K562 treated with DMSO at 1 percent for 4 hours (cell line): ENCODE measurements around the gene MYADML2. TPM values are rescaled to one million over a fixed set of nuclear protein-coding genes. Genes with fewer than 3 reads are reported as not detected.

Experiments
- total RNA-seq: library from RNA; unstranded; fragments of 300-600 nt; gene quantifications from 2 replicates; pipeline ENCODE4 v1.2.3, GENCODE V29; 2022; ENCODE audit not compliant: insufficient read depth

The MYADML2 gene, protein sequence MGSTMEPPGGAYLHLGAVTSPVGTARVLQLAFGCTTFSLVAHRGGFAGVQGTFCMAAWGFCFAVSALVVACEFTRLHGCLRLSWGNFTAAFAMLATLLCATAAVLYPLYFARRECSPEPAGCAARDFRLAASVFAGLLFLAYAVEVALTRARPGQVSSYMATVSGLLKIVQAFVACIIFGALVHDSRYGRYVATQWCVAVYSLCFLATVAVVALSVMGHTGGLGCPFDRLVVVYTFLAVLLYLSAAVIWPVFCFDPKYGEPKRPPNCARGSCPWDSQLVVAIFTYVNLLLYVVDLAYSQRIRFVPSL
- 0.24 TPM in 1 of 2 replicates, not detected in the other for total RNA-seq

DNA sequence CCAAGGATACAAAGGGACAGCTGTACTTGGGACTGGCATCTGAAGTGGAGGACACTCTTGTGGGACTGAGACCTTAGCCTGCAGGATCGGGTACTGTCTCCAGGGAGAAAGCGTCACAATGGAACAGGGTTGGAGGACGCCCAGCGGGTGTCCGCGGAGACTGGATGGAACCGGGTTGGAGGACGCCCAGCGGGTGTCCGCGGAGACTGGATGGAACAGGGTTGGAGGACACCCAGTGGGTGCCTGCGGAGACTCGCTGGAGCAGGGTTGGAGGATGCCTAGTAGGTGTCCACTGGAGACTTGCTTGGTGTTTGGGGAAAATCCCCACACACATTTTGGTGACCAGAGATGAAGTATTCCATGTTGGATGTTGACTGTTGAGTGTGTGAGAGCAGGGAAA is at the start of gene MYADML2:
Gene MYADML2 (minus strand): TSS at position 45 of the 400 bp plus-strand sequence. CDS start 5,492 bp downstream, outside the sequence.

DNA sequence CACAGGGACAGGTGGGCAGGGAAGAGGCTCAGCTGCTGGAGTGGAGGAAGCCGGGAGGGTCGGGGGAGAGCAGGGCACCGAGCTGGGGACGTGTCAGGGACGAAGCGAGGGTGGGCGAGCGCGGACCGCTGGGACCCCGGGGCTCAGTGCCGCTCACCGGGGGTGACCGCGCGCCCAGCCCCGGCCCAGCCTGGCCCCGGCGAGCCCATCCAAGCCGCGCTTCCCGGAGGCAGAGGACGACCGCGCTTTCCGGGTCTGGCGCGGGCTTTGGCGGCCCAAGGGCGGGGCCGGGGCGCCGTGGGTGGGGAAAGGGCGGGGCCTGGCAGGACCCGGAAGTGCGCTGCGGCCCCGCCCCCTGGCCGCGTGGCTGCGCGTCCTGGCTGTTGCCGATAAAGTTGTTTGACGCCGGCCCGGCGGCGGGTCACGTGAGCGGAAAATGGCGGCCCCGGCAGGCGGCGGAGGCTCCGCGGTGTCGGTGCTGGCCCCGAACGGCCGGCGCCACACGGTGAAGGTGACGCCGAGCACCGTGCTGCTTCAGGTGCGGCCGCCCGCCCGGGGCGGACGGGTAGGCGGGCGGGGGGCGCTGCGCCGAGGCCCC is 30.3 kb upstream of the MYADML2 start, which contains the start of gene ASPSCR1:
Gene ASPSCR1 (plus strand): TSS at position 419 of the 598 bp plus-strand sequence. CDS start 18 bp downstream, at position 437.

DNA sequence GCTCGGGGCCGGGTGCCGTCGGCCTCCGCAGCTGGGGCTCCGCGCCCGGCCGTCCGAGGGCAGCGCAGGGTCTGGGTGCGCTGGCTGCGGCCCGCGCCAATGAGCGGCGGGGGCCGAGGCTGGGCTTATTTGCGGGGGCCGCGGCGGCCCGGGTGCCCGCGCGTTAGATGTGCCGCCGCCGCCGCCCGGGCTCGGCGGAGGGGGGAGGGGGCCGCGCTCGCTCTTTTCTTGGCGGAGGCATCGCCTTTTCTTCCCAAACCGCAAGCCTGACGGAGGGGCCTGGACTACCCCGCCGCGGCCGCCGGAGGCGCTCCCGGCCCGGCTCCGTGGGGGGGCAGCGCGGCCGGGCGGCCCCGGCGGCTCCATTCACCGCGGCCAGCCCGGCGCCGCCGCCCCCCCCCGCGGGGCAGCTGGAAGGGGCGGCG is 14.1 kb upstream of the MYADML2 start, which contains the start of gene NOTUM:
Gene NOTUM (minus strand): TSS at position 101 of the 425 bp plus-strand sequence. CDS start 278 bp downstream, outside the sequence.

DNA sequence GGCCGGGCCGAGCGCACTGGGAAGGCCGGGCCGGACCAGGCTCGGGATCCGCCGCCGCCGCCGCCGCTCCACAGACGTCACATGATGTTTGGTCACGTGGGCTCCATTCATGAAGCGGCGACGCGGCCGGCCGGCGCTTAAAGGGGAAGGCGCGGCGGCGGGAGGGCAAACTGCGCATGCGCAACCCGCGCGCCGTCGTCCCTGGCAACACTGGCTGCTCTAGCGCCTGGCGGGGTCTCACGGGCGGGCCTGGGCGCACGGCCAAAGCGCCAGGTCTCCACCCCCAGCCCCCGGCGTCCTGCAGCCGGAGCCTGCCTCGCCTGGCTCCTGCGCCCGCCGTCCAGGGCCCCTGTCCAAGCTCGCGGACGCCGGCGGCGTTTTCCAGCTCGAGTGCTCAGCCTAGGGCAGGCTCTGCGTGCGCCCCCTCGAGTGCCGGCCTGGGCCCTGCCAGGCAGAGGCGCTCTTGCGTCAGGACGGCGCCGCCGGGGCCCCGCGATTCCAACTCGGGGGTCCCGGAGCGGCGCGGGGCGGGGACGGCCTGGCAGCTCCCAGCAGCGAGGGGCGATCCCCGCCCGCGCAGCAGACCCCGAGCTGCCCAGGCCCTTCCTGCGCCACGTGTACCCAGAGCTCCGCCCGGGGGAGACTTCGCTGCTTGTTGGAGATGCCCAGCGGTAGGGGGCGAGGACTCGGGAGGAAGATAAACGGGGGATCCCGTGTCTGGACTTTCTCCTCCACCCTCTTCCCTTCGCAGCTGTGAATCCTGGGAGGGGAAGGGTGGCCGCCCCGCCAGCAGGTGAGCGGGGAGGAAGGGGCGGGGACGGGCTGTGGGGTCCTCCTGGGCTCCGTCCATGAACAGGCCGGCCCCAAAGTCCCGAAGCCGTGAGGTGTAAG is 19.1 kb downstream of the MYADML2 start, which contains the start of gene MAFG:
Gene MAFG (minus strand): TSS at position 83 of the 891 bp plus-strand sequence. CDS start 4,550 bp downstream, outside the sequence.

DNA sequence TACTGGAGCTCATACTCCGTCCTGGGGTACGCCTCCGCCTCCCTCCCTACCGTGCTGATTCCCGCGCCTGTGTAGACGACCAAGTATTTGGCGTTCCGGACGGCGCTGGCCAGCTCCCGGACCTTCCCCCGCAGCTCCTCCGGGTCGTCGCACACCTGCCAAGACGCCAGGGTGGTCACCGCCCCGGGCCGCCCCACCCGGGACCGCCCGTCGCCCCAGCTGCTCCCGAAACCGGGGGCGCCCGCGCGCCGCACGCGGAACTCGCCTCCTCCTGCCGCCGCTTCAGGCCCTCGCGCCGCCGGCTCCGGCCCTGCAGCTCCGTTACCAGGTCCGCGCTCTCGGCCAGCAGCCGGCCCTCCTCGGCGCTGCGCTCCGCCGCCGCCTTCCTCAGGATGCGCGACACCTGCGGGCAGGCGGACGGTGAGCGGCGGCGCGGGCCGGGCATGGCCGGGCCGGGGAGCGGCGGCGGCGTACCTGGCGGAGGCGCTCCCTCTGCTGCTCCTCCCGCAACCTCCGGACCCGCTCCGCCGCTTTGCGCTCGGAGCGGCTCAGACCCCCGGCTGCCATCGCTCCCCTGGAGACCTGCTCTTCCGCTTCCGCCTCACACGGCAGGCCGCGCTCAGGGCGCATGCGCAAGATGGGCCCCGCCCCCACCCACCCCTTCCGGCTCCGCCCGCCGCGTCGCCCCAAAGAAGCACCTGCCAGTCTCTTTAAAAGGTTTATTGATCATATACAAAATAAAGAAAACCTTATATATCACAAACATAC is 29.3 kb downstream of the MYADML2 start, which contains the start of gene SIRT7:
Gene SIRT7 (minus strand): TSS at position 612 of the 768 bp plus-strand sequence. CDS start 45 bp downstream, at position 567.

DNA sequence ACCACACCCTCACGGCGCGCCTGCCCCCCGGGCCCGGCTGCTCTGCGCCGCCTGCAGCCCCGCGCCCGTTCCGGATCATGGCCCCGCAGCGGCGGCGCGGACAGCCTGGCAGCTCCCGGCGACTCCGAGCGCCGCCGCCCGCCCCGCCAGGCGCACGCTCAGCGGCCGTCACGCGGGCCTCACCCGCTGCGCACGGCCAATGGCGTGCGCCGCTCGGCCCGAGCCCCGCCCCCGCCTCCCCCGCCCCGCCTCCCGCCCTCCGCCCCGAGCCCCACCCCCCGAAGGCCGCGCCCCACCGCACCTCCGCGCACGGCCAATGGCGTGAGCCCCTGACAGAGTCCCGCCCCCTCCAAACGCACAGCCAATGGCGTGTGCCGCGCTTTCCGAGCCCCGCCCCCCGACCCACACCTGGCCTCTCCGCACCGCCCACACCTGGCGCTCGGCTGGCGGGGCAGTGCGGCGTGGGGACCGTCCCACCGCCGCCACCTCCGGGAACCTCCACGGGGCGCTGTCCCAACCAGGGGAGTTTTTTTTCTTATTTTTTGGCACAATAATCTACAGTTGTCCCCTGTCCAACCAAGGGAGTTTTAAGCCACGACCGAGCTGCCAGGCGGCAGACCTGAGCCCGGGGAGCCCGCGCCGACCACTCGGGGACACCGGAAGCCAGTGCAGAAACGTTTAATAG is 35.6 kb downstream of the MYADML2 start, which contains the start of gene PCYT2:
Gene PCYT2 (minus strand): TSS at position 123 of the 685 bp plus-strand sequence. CDS start 44 bp downstream, at position 79.

DNA sequence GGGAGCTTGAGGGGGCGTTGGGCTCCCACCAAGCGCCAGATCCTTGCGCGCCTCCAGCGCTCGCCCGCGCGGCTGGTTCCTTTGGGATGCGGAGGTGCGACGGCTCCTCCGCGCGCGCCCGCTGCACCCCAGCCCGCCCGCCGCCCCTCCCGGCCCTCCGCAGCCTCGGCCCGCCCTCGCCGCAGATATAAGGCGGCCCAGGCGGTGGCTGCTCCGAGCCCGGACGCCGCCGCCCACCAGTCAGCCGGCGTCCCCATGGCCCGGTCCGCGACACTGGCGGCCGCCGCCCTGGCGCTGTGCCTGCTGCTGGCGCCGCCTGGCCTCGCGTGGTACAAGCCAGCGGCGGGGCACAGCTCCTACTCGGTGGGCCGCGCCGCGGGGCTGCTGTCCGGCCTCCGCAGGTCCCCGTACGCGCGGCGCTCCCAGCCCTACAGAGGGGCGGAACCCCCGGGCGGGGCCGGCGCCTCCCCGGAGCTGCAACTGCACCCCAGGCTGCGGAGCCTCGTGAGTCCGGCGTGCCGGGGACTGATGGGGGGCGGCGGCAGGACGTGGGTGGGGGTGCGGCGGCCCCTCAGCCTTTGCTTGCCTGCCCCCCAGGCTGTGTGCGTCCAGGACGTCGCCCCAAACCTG is 44.9 kb downstream of the MYADML2 start, which contains the start of gene NPB:
Gene NPB (plus strand): TSS at position 216 of the 630 bp plus-strand sequence. CDS start 40 bp downstream, at position 256.

Other genes starting within 250 kb of the MYADML2 start
- 103 and 114 TPM in 2 replicates for gene MRPL12, start 243.9 kb downstream of the MYADML2 start, total RNA-seq
- 51.4 and 52.8 TPM in 2 replicates for gene SLC25A10, start 234.9 kb downstream of the MYADML2 start, total RNA-seq
- not detected in 2 replicates for gene GCGR, start 143.1 kb downstream of the MYADML2 start, total RNA-seq
- 105 and 145 TPM in 2 replicates for gene MCRIP1, start 113.9 kb downstream of the MYADML2 start, total RNA-seq
- gene PPP1R27, start 112.2 kb downstream of the MYADML2 start, total RNA-seq = 0.64 TPM in 1 of 2 replicates, not detected in the other
- 890 and 899 TPM in 2 replicates for gene P4HB, start 86.7 kb downstream of the MYADML2 start, total RNA-seq
- gene ARHGDIA, start 75.9 kb downstream of the MYADML2 start, total RNA-seq = 224 and 227 TPM in 2 replicates
- 137 TPM in 2 replicates for gene ALYREF, start 55.6 kb downstream of the MYADML2 start, total RNA-seq
- gene ANAPC11, start 55.5 kb downstream of the MYADML2 start, total RNA-seq = 407 and 464 TPM in 2 replicates
- 5.4 and 6.4 TPM in 2 replicates for gene NPB, start 45.0 kb downstream of the MYADML2 start, total RNA-seq
- gene PCYT2, start 35.8 kb downstream of the MYADML2 start, total RNA-seq = 64.0 and 70.6 TPM in 2 replicates
- 39.9 and 50.2 TPM in 2 replicates for gene SIRT7, start 29.1 kb downstream of the MYADML2 start, total RNA-seq
- gene MAFG, start 19.5 kb downstream of the MYADML2 start, total RNA-seq = 53.0 and 64.9 TPM in 2 replicates
- gene PYCR1, start 9.9 kb downstream of the MYADML2 start, total RNA-seq = 323 and 368 TPM in 2 replicates
- 8.8 and 9.4 TPM in 2 replicates for gene NOTUM, start 14.0 kb upstream of the MYADML2 start, total RNA-seq
- gene ASPSCR1, start 30.4 kb upstream of the MYADML2 start, total RNA-seq = 31.8 and 46.0 TPM in 2 replicates
- 145 and 154 TPM in 2 replicates for gene CENPX, start 75.6 kb upstream of the MYADML2 start, total RNA-seq
- 10.6 and 11.1 TPM in 2 replicates for gene LRRC45, start 76.1 kb upstream of the MYADML2 start, total RNA-seq
- 106 and 109 TPM in 2 replicates for gene RAC3, start 84.4 kb upstream of the MYADML2 start, total RNA-seq
- 231 and 240 TPM in 2 replicates for gene DCXR, start 90.5 kb upstream of the MYADML2 start, total RNA-seq
- 33.4 and 43.0 TPM in 2 replicates for gene RFNG, start 104.6 kb upstream of the MYADML2 start, total RNA-seq
- gene GPS1, start 104.7 kb upstream of the MYADML2 start, total RNA-seq = 132 and 142 TPM in 2 replicates
- gene DUS1L, start 118.6 kb upstream of the MYADML2 start, total RNA-seq = 204 and 216 TPM in 2 replicates
- gene FASN, start 151.0 kb upstream of the MYADML2 start, total RNA-seq = 146 and 202 TPM in 2 replicates